K562 (cell line): Measurements from ENCODE around the gene NET1. TPM values are rescaled to one million over a fixed set of nuclear protein-coding genes. Genes with fewer than 3 reads are reported as not detected.
A peak's percentile ranks its signal among the peaks of the same experiment; 100 is the strongest.

Experiments
- ATAC-seq: fragments of 200-7000 bp; cut with Tn5 transposase; 3 replicates; pipeline ENCODE4 v1.9.1; 2020; ENCODE audit warnings: moderate library complexity
- BruUV-seq: library from RNA; stranded (reverse); fragments of 400-500 nt; replicated peaks from 2 replicates; lab custom pipeline; 2021; lab: Mats Ljungman, UMichigan
- CTCF ChIA-PET: fragments of 300-600 bp; formaldehyde crosslinking; extraction: SDS; loops from one replicate; lab custom pipeline; 2021; ENCODE audit warnings: low intra/inter-chr PET ratio; lab: Yijun Ruan, JAX
- POLR2A ChIA-PET: fragments of 300-600, 350-650 bp; sonication (Branson Sonifier 250); formaldehyde crosslinking; extraction: SDS; loops from one replicate; lab custom pipeline; 2021; ENCODE audit warnings: antibody characterized with exemption, inconsistent platforms; lab: Yijun Ruan, JAX
- DNase-seq, 4 experiments: peaks; one replicate each; pipeline versions ENCODE4 v3.0.0 to v3.0.0-alpha.2; 2011 to 2018; ENCODE audit warnings: low spot score in 3 of 4, mixed read lengths in 3 of 4; ENCODE audit errors: extremely low read depth in 1 of 4
- FAIRE-seq: peaks from 2 replicates; lab custom pipeline; 2011; peaks lifted over from hg19 to GRCh38; lab: Jason Lieb, UNC
- H2AFZ ChIP-seq: 2 replicates; pipeline ENCODE4 v1.6.0; 2011; ENCODE audit warnings: low read depth, low read length, control low read depth, inconsistent platforms
- H3K27ac ChIP-seq: fragments of 200-600 bp; 3 replicates; pipeline ENCODE4 v1.8.0; 2011; ENCODE audit warnings: low read depth, mild to moderate bottlenecking, control low read depth, inconsistent platforms, low read length, moderate library complexity, mixed read lengths; ENCODE audit errors: extremely low read depth
- H3K27me3 ChIP-seq, 2 experiments: fragments of 300-600 bp in 1 of 2; 2 replicates in 1 of 2; 3 replicates in 1 of 2; pipeline versions ENCODE4 v1.6.0 to v1.8.0; 2011; ENCODE audit warnings: inconsistent platforms in 2 of 2, low read length in 2 of 2, mild to moderate bottlenecking in 1 of 2, mixed read lengths in 1 of 2, moderate library complexity in 1 of 2; ENCODE audit not compliant: control insufficient read depth in 2 of 2, insufficient read depth in 2 of 2
- H3K36me3 ChIP-seq: fragments of 300-600 bp; 3 replicates; pipeline ENCODE4 v1.8.0; 2011; ENCODE audit warnings: mild to moderate bottlenecking, low read length, inconsistent platforms; ENCODE audit not compliant: control insufficient read depth, insufficient read depth
- H3K4me1 ChIP-seq, 2 experiments: fragments of 200-600 bp in 1 of 2; replicated peaks in 1 of 2; 2 replicates in 1 of 2; 3 replicates in 1 of 2; pipeline versions ENCODE4 v1.5.1 to v1.8.0; 2011; ENCODE audit warnings: inconsistent platforms in 2 of 2, low read length in 2 of 2, mild to moderate bottlenecking in 1 of 2, mixed read lengths in 1 of 2, moderate library complexity in 1 of 2; ENCODE audit not compliant: control insufficient read depth in 2 of 2, insufficient read depth in 2 of 2
- H3K4me2 ChIP-seq: 2 replicates; pipeline ENCODE4 v1.6.1; 2011; ENCODE audit warnings: low read length, control low read depth, inconsistent platforms, mixed read lengths; ENCODE audit not compliant: insufficient read depth
- H3K4me3 ChIP-seq: fragments of 200-600 bp; sonication (generic), shearing (Covaris generic); 2 replicates; pipeline ENCODE4 v1.5.1; 2016; ENCODE audit warnings: control low read depth, inconsistent platforms
- H3K79me2 ChIP-seq: fragments of 200-600 bp; 3 replicates; pipeline ENCODE4 v1.8.0; 2011; ENCODE audit warnings: low read length, inconsistent platforms; ENCODE audit not compliant: control insufficient read depth, insufficient read depth
- H3K9ac ChIP-seq, 2 experiments: 2 replicates each; pipeline versions ENCODE4 v1.6.0 to v1.6.1; 2011; ENCODE audit warnings: low read depth in 2 of 2, low read length in 2 of 2, control low read depth in 1 of 2, inconsistent platforms in 1 of 2, mild to moderate bottlenecking in 1 of 2, mixed read lengths in 1 of 2; ENCODE audit not compliant: insufficient read depth in 1 of 2
- H3K9me1 ChIP-seq: one replicate; pipeline ENCODE4 v1.6.0; 2011; ENCODE audit warnings: inconsistent platforms, mild to moderate bottlenecking, low read length, moderate library complexity; ENCODE audit not compliant: control insufficient read depth, insufficient read depth
- H3K9me3 ChIP-seq: replicated peaks from 2 replicates; pipeline ENCODE4 v1.5.1; 2011; ENCODE audit warnings: low read depth, low read length, inconsistent platforms; ENCODE audit not compliant: control insufficient read depth, insufficient read depth
- H4K20me1 ChIP-seq: replicated peaks from 2 replicates; pipeline ENCODE4 v1.6.1; 2011; ENCODE audit warnings: low read length, inconsistent platforms, mixed read lengths; ENCODE audit not compliant: control insufficient read depth, insufficient read depth
- NUFIP1 ChIP-seq: fragments of 450-650 bp; IDR thresholded peaks from 2 replicates; pipeline ENCODE4 v1.6.1; 2018; ENCODE audit not compliant: partially characterized antibody
- POLR2G ChIP-seq: fragments of 200-400 bp; formaldehyde crosslinking; IDR thresholded peaks from 2 replicates; pipeline ENCODE4 v1.6.1; 2017; ENCODE audit warnings: low read depth, mild to moderate bottlenecking, antibody characterized with exemption, low read length, moderate library complexity
- RBFOX2 ChIP-seq: fragments of 200-400 bp; formaldehyde crosslinking; IDR thresholded peaks from 2 replicates; pipeline ENCODE4 v1.6.1; 2017; ENCODE audit warnings: low read depth, mild to moderate bottlenecking, low read length, moderate library complexity
- SIX5 ChIP-seq, 2 experiments: IDR thresholded peaks; 2 replicates each; pipeline ENCODE4 v1.6.1; 2011; ENCODE audit warnings: low read length in 2 of 2, borderline replicate concordance in 1 of 2, low read depth in 1 of 2, mild to moderate bottlenecking in 1 of 2, moderate library complexity in 1 of 2; ENCODE audit not compliant: insufficient read depth in 1 of 2
- SMARCA5 ChIP-seq: fragments of 450-650 bp; IDR thresholded peaks from 2 replicates; pipeline ENCODE4 v1.6.1; 2016
- ZNF76 ChIP-seq: fragments of 250-450 bp; sonication (Bioruptor Pico); IDR thresholded peaks from 2 replicates; pipeline ENCODE4 v1.4.0; 2020; ENCODE audit warnings: mild to moderate bottlenecking, moderate library complexity, borderline replicate concordance
- WGBS: fragments of 100-300 bp; shearing (Covaris generic); methylation state at CpG from one replicate; pipeline ENCODE4 v1.1.6; 2016; ENCODE audit warnings: low coverage, mixed read lengths; ENCODE audit not compliant: insufficient coverage; ENCODE audit errors: missing lambda C conversion rate; 5-methylcytosine and 5-hydroxymethylcytosine counted together
- in situ Hi-C: fragments of 300-500 bp; cut with MboI; formaldehyde crosslinking; loops from 4 replicates; pipeline ENCODE4 v1.15.0; 2018; ENCODE audit warnings: inconsistent platforms, mixed read lengths
- intact Hi-C: fragments of 100-400 bp; cut with micrococcal nuclease; formaldehyde crosslinking; loops from 2 replicates; pipeline ENCODE4 v1.14.2; 2022
- polyA plus RNA-seq, 8 experiments: library from polyadenylated mRNA; depleted of rRNA in 4 of 8; stranded (reverse) in 5 of 8; unstranded in 3 of 8; fragments of >200 nt; fragmentation: Nextera tagmentation in 2 of 8; fragmentation: Illumina TruSeq in 1 of 8; extraction: Ambion mirVana in 2 of 8; extraction: Trizol in 1 of 8; gene quantifications; 2 replicates each; pipeline versions ENCODE4 v1.2.1 to v1.2.3, GENCODE V29; 2011 to 2014; ENCODE audit warnings: inconsistent platforms in 1 of 8, missing spikeins in 1 of 8
- total RNA-seq, 7 experiments: library from RNA; depleted of rRNA in 6 of 7; stranded (reverse); fragments of >200 nt in 6 of 7; fragmentation: Illumina TruSeq in 2 of 7; extraction: Trizol in 2 of 7; gene quantifications; 2 replicates each; pipeline versions ENCODE4 v1.2.1 to v1.2.3, GENCODE V29; 2011 to 2021; ENCODE audit warnings: low replicate concordance in 1 of 7

Gene NET1
- total and polyA plus RNA-seq, 9 of the 15 experiments (the other 6 are each of a cell fraction or from before 2014, with no cell fraction given), result 47.4 to 258 (median 106) TPM

- ChIA-PET POLR2A (interaction anchor here (1.0 kb wide), 1 partner anchor 15 kb away, joined by 3 read pairs; no protein-coding TSS in a partner anchor), CTCF (interaction anchor here (0.6 kb wide), 1 partner anchor 16 kb away, joined by 3 read pairs; no protein-coding TSS in a partner anchor)
- Histone ChIP-seq H3K4me3 (no peak overlapping the region), H3K27me3 (no peaks in the 10 kb centered on the region), H3K4me1 (peaks cover 35 to 42% of the 10 kb centered on the region in 2 experiments), H3K4me2 (peak overlapping the region; percentile 22; the same call in 1 of the 2 replicates), H2AFZ (no peak overlapping the region), H3K27ac (peak overlapping the region; percentile 20; the same call in 1 of the 3 replicates), H3K9ac (peak overlapping the region in 1 of 2 experiments; percentile 86; a peak in 2 of 4 replicates), H3K9me3 (peaks cover 7% of the 10 kb centered on the region), H3K9me1 (no peaks in the 10 kb centered on the region), H4K20me1 (no peaks in the 10 kb centered on the region), H3K79me2 (peaks cover 92% of the 10 kb centered on the region), H3K36me3 (peaks cover 31% of the 10 kb centered on the region; the same call in 2 of the 3 replicates)
- BruUV-seq, result no TSS peak
- no peak for FAIRE-seq
- intact Hi-C loops (no loop called here), in situ Hi-C loops (no loop called here)
- 93% methylated on average over 15 of the region's 15 CpGs for WGBS
- TF ChIP-seq SMARCA5 (no peak), RBFOX2 (peak; percentile 57), ZNF76 (CRISPR knock-in tag) (0 out of 2 replicates have a peak, but pooled peaks have one; percentile 41), NUFIP1 (no peak), POLR2G (peak; percentile 46; the same call in 1 of the 2 replicates), SIX5 (IDR thresholded peaks at IDR 0.05; ENCODE audit: borderline replicate concordance in 1 of 2, insufficient read depth in 1 of 2, low read depth in 1 of 2, low read length in 2 of 2) (no peak)
- no peak for DNase-seq
- no peak for ATAC-seq
Measured at GRCh38 chr10:5470062-5470751, 57.9 kb downstream of the NET1 start.
